Stomach smooth muscle (tissue), 2 donors: ENCODE data around the gene PDCD4.

ENCODE experiments used
- H3K27ac ChIP-seq: one replicate; pipeline ENCODE4 v1.7.0; 2013; ENCODE audit warnings: mild to moderate bottlenecking, low read length, inconsistent platforms
- H3K27me3 ChIP-seq, 2 donors: one replicate each; pipeline ENCODE4 v1.7.0; 2013; ENCODE audit warnings: low read length in 2 of 2; ENCODE audit not compliant: insufficient read depth in 2 of 2, control insufficient read depth in 1 of 2
- H3K36me3 ChIP-seq, 2 donors: one replicate each; pipeline ENCODE4 v1.7.0; 2013; ENCODE audit warnings: low read length in 2 of 2; ENCODE audit not compliant: control insufficient read depth in 2 of 2, insufficient read depth in 2 of 2
- H3K4me1 ChIP-seq: one replicate; pipeline ENCODE4 v1.7.0; 2013; ENCODE audit warnings: low read length; ENCODE audit not compliant: control insufficient read depth, insufficient read depth
- H3K4me3 ChIP-seq, 2 donors: one replicate each; pipeline ENCODE4 v1.7.0; 2013; ENCODE audit warnings: low read length in 2 of 2
- H3K9ac ChIP-seq, 2 donors: one replicate each; pipeline ENCODE4 v1.7.0; 2013; ENCODE audit warnings: low read length in 2 of 2, mild to moderate bottlenecking in 1 of 2
- H3K9me3 ChIP-seq, 2 donors: one replicate each; pipeline ENCODE4 v1.7.0; 2013; ENCODE audit warnings: low read length in 2 of 2; ENCODE audit not compliant: control insufficient read depth in 2 of 2
- donor health status: healthy.
- donor health status: Pancreatic carcinoma.

The PDCD4 gene

DNA sequence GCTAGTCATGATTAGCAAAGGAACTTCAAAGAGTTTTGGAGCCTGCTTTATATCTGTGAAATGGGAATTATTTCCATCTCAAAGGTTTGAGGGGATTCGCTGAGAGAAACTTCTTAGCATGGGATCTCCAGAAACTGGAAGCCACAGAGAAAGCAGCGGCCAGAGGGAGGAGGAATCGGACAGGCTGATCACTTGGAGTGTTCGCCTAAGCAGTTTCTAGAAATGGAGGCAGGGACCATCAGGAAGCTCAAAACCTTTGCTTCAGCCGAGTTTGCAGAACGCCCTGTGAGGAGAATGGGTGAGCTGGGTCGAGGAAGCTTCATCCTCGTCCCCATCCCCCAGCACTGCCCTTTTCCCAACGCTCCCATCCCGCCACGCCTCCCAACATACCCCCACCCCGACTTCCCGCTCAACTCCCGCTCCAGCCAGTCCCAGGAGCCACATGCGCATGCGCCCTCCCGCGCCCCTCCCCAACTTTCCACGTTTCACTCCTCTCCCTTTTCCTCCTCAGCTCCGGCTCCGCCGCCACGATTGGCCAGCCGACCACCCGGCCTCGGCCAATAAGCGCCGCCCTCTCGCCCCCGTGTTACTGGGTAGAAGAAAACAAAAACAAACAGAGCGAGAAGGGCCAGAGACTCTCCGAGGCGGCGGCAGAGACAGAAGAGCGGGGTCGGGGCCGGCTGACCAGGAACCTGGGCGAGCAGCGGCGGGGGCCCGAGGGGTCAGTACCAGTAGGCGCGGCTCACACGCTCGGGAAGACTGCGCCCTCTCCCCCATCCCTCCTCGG is at the start of gene PDCD4:
Gene PDCD4, plus strand, starts transcription at position 631 of the 787 bp plus-strand sequence. CDS start 4,100 bp downstream, outside the sequence.
- peaks cover 0 to 3% of the 10 kb centered on the region in 2 donors for H3K36me3 ChIP-seq
- H3K4me3 ChIP-seq: peak within 1 kb of the TSS; percentile 69 to 83
- H3K27ac ChIP-seq: peak within 1 kb of the TSS; percentile 87
- peak within 1 kb of the TSS; percentile 77 to 86 for H3K9ac ChIP-seq
- peaks cover 12% of the 10 kb centered on the region for H3K4me1 ChIP-seq
- no peaks in the 10 kb centered on the region for H3K9me3 ChIP-seq
- no peaks in the 10 kb centered on the region for H3K27me3 ChIP-seq

DNA sequence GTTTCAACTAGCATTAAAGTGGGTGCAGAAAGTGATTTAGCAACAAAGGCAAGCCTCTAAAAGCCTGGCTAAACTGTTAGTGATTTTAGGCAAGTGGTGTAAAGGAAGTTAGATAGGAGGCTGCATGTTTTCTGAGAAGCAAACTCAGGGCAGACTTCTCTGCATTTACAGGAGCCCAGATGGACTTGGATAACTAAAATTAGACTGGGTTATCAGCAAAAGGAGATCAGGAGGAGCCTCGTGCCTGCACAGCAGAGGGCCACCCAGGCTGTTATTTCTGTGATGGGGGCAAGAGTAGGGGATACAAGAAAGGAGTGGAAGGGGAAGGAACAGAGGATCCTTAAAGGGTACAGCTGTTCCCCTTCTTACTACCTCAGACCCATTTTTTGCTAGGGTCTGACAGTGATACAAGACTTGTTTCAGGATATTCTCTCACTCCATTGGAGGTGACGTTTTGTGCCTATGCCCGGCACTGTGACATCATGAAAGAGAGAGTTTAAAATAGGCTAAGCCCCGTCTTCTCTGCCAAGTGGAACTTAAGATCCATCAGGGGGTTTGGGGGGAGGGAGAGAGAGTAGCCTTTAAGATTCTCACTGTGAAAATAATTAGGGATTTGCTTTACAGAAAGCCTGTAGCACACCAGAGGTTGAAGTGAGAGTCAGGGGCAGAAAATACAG is 49.6 kb upstream of the PDCD4 start:
- Histone ChIP-seq H3K27me3 (no peaks in the 10 kb centered on the region), H3K36me3 (no peaks in the 10 kb centered on the region), H3K9ac (peak overlapping the region; percentile 13 to 42), H3K4me1 (peaks cover 68% of the 10 kb centered on the region), H3K9me3 (no peaks in the 10 kb centered on the region), H3K27ac (peak overlapping the region; percentile 74), H3K4me3 (no peak overlapping the region)

DNA sequence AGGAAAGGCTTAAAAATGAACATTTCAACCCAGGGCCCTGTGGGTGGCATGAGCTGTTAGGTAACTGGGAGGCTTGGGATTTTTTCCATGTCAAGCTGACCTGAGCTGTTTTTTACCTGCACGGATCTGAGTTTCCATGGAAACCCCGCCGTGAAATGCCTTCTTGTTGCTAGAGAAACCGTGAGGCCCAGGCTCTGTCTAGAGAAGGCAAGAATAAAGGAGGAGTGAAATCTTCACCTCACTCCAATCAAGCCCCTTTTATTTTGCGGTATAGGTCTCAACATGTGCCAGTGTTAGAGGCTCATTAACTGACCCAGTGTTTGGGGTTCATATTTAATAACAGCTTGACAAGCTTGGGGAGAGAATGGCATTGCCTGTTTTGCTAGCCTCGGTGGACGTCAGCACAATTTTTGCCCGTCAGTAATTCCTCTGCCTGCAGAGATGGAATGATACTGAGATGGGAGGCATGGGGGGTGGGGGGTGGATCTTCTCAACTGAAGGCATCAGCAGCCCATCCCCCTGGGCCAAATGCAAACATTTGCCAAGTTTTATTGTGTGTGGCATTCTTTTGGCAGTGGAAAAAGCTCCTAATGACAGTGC is 48.9 kb upstream of the PDCD4 start:
- H3K27ac ChIP-seq: peak overlapping the region; percentile 74
- peak overlapping the region; percentile 13 to 42 for H3K9ac ChIP-seq
- no peaks in the 10 kb centered on the region for H3K9me3 ChIP-seq
- H3K4me1 ChIP-seq: peaks cover 68% of the 10 kb centered on the region
- H3K27me3 ChIP-seq: no peaks in the 10 kb centered on the region
- no peaks in the 10 kb centered on the region for H3K36me3 ChIP-seq
- H3K4me3 ChIP-seq: peak overlapping the region in 1 of 2 donors; percentile 15

DNA sequence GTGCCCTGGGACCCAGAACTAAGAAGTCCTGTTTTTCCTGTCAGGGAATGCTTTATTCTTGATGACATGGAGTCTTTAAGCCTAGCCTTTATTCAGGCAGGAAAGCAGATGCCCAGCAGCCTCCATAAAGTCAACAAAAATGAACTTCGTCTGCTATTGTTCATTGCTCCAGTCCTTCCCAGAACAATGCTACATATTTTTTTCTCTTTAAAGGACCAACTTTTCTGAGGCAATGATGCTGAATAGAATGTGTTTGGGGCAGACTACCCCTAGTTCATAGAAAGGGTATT is 47.6 kb upstream of the PDCD4 start:
- H3K4me3 ChIP-seq: no peak overlapping the region
- no peak overlapping the region for H3K9ac ChIP-seq
- H3K27me3 ChIP-seq: no peaks in the 10 kb centered on the region
- H3K36me3 ChIP-seq: no peaks in the 10 kb centered on the region
- H3K9me3 ChIP-seq: no peaks in the 10 kb centered on the region
- H3K27ac ChIP-seq: peak overlapping the region; percentile 74
- peaks cover 75% of the 10 kb centered on the region for H3K4me1 ChIP-seq

DNA sequence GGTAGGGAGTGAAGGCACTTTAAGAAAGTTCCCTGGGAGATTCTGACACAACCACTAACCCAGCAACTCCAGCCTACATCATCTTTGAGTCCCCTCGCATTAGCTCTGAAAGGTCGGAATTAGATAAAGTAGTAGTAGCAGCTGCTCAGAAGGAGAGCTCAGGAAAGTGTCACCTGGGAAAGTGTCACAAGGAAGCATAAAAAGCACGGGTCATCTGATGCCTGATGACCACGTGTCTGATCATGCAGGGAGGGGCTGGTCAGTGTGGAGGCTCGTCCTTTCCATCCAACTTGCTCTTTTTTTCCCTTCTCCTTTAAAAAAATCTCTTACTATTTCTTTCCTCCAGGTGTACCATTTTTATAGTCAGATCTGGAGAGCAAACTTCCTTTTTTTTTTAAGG is 47.1 kb upstream of the PDCD4 start:
- Histone ChIP-seq H3K27me3 (no peaks in the 10 kb centered on the region), H3K27ac (peak overlapping the region; percentile 74), H3K9ac (no peak overlapping the region), H3K36me3 (no peaks in the 10 kb centered on the region), H3K9me3 (no peaks in the 10 kb centered on the region), H3K4me1 (peaks cover 74% of the 10 kb centered on the region), H3K4me3 (no peak overlapping the region)

DNA sequence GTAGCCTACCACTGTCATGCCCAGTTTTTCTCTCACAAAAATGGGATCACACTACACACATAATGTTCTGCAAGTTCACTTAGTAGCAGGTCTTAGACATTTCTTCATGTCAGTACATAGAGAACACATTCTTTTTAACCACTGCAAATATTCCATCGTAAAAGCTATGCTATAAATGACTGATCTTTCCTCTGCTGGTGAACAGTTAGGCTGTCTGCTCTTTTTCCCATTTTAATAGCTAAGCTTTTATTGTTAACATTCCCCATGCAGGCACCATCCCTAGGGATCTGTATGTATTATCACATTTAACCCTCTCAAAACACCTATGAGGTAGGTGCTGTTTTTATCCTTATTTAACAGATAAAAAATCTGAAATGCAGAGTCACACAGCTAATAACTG is 46.2 kb upstream of the PDCD4 start:
- H3K27me3 ChIP-seq: no peaks in the 10 kb centered on the region
- H3K4me3 ChIP-seq: no peak overlapping the region
- H3K36me3 ChIP-seq: no peaks in the 10 kb centered on the region
- H3K4me1 ChIP-seq: peaks cover 68% of the 10 kb centered on the region
- H3K9ac ChIP-seq: no peak overlapping the region
- no peaks in the 10 kb centered on the region for H3K9me3 ChIP-seq
- no peak overlapping the region for H3K27ac ChIP-seq

DNA sequence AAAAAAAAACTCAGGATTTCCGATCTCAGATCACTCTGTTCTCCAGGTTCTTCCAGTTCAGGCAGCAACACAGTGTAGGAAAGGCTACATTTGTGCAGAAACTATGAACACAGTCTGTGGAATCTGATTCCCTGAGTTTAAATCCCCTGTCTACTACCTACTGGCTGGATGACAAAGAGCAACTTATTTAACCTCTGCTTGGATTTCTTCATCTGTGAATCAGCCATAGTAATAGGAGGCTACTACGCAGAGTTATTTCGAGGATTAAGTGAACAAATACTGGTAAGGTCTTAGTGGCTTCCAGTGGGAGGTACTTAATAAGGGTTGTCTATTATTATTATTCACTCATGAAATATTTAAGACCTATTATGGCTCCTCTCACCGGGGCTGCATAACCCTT is 44.3 kb upstream of the PDCD4 start:
- no peaks in the 10 kb centered on the region for H3K9me3 ChIP-seq
- peak overlapping the region in 1 of 2 donors; percentile 39 for H3K9ac ChIP-seq
- peaks cover 49% of the 10 kb centered on the region for H3K4me1 ChIP-seq
- H3K4me3 ChIP-seq: peak overlapping the region in 1 of 2 donors; percentile 40
- no peaks in the 10 kb centered on the region for H3K36me3 ChIP-seq
- no peaks in the 10 kb centered on the region for H3K27me3 ChIP-seq
- H3K27ac ChIP-seq: peak overlapping the region; percentile 61

DNA sequence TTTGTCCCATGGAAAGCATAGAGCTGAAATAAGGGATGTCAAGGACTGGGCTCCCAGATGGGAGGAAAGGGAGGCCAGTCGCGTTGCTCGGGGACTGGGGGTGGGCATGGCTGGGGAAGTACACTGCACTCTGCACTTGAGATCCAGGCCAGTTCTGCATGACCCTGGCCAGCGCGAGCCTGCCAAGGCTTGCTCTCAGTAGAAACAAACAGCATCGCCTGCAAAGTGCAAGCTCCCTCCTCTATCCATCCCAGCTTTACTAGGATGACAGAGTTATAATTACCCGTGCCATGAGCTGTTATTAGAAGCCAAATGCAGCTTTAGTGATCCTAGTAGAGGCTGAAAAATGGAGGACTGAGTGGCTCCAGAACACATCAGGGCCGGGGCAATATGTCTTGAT is 43.9 kb upstream of the PDCD4 start:
- Histone ChIP-seq H3K9me3 (no peaks in the 10 kb centered on the region), H3K27ac (peak overlapping the region; percentile 61), H3K9ac (peak overlapping the region in 1 of 2 donors; percentile 39), H3K27me3 (no peaks in the 10 kb centered on the region), H3K36me3 (no peaks in the 10 kb centered on the region), H3K4me3 (peak overlapping the region; percentile 34 to 40), H3K4me1 (peaks cover 44% of the 10 kb centered on the region)

DNA sequence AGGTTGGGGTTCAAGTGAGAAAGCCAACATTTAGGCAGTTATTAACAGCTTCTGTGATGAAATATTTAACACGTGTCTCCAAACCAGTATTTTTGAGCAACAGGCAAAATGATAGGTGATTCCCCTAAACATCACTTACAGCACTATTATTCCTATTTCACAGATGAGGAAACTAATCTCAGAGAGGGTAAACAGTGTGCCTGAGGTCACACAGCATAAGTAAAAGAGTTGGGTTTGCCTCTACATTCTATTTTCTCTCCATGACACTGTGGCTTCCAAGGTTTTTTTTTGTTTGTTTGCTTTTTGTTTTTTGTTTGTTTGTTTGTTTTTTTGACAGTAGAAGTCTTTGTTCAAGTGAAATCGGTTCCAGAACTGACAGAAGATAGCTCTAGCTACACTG is 43.2 kb upstream of the PDCD4 start:
- no peaks in the 10 kb centered on the region for H3K36me3 ChIP-seq
- H3K9me3 ChIP-seq: no peaks in the 10 kb centered on the region
- peak overlapping the region; percentile 61 for H3K27ac ChIP-seq
- H3K27me3 ChIP-seq: no peaks in the 10 kb centered on the region
- peak overlapping the region in 1 of 2 donors; percentile 39 for H3K9ac ChIP-seq
- H3K4me3 ChIP-seq: peak overlapping the region in 1 of 2 donors; percentile 40
- peaks cover 37% of the 10 kb centered on the region for H3K4me1 ChIP-seq

DNA sequence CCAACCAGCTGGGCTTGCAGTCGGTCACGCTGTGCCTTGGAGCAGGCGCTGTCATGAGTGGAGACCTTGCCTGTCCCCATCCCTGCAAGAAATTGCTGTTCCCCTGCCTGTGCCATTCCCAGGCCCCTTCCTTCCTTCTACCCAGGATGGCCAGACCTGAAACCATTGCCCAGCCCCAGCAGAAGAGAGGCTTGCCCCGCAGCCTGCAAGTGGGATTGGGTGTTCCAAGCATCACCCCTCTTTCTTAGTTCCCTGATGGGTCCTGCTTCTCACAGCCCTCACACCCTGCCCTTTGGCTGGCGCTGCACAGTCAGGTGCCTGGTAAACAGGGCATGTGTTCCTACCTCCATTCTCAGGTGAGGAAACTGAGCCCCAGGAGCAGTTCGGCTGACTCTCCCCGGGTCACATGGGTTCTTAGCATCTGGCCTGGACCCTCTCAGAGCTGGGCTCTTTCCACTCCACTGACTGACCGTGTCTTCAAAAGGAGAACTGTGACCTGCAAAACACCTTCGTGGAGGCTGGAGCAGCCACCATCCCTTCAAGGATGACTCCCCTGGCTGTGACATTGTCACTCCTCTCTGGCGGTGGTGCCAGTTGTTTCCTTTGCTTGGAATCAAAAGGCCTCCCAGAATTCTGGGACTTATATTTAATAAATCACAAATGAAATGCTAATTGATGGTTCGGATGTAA is 41.9 kb upstream of the PDCD4 start:
- Histone ChIP-seq H3K27ac (peak overlapping the region; percentile 61), H3K27me3 (no peaks in the 10 kb centered on the region), H3K36me3 (no peaks in the 10 kb centered on the region), H3K4me1 (peaks cover 39% of the 10 kb centered on the region), H3K4me3 (no peak overlapping the region), H3K9me3 (no peaks in the 10 kb centered on the region), H3K9ac (no peak overlapping the region)
